ENCODE results near the gene GGTLC1.

Gene GGTLC1

GRCh38 chr20:23939641-23940040, 48.9 kb downstream of the GGTLC1 start:
- Histone ChIP-seq H3K4me1 (ENCODE audit: control insufficient read depth, insufficient read depth, low read length) (no peaks in the 10 kb centered on the region), H3K9ac (ENCODE audit: low read length) (no peak overlapping the region), H3K4me3 (ENCODE audit: low read length) (no peak overlapping the region), H3K36me3 (ENCODE audit: control insufficient read depth, insufficient read depth, low read length) (no peaks in the 10 kb centered on the region), H3K27me3 (ENCODE audit: control insufficient read depth, insufficient read depth, low read length) (no peaks in the 10 kb centered on the region), H3K27ac (ENCODE audit: low read depth, low read length) (no peak overlapping the region)

GRCh38 chr20:23939063-23939462, 49.5 kb downstream of the GGTLC1 start:
- no peak overlapping the region for H3K4me3 ChIP-seq (ENCODE audit: low read length)
- no peak overlapping the region for H3K9ac ChIP-seq (ENCODE audit: low read length)
- no peaks in the 10 kb centered on the region for H3K4me1 ChIP-seq (ENCODE audit: control insufficient read depth, insufficient read depth, low read length)
- H3K36me3 ChIP-seq (ENCODE audit: control insufficient read depth, insufficient read depth, low read length): no peaks in the 10 kb centered on the region
- no peaks in the 10 kb centered on the region for H3K27me3 ChIP-seq (ENCODE audit: control insufficient read depth, insufficient read depth, low read length)
- H3K27ac ChIP-seq (ENCODE audit: low read depth, low read length): no peak overlapping the region

GRCh38 chr20:23938118-23938438, 50.5 kb downstream of the GGTLC1 start:
- no peaks in the 10 kb centered on the region for H3K4me1 ChIP-seq (ENCODE audit: control insufficient read depth, insufficient read depth, low read length)
- H3K4me3 ChIP-seq (ENCODE audit: low read length): no peak overlapping the region
- no peak overlapping the region for H3K9ac ChIP-seq (ENCODE audit: low read length)
- H3K27me3 ChIP-seq (ENCODE audit: control insufficient read depth, insufficient read depth, low read length): no peaks in the 10 kb centered on the region
- H3K36me3 ChIP-seq (ENCODE audit: control insufficient read depth, insufficient read depth, low read length): no peaks in the 10 kb centered on the region
- H3K27ac ChIP-seq (ENCODE audit: low read depth, low read length): no peak overlapping the region

GRCh38 chr20:23937303-23938117, 51.1 kb downstream of the GGTLC1 start:
- H3K4me3 ChIP-seq (ENCODE audit: low read length): no peak overlapping the region
- no peaks in the 10 kb centered on the region for H3K27me3 ChIP-seq (ENCODE audit: control insufficient read depth, insufficient read depth, low read length)
- no peaks in the 10 kb centered on the region for H3K36me3 ChIP-seq (ENCODE audit: control insufficient read depth, insufficient read depth, low read length)
- no peak overlapping the region for H3K9ac ChIP-seq (ENCODE audit: low read length)
- H3K27ac ChIP-seq (ENCODE audit: low read depth, low read length): no peak overlapping the region
- H3K4me1 ChIP-seq (ENCODE audit: control insufficient read depth, insufficient read depth, low read length): no peaks in the 10 kb centered on the region

Data from rectal smooth muscle tissue (tissue), 1 donor.